Endothelial cell of umbilical vein (primary cell): ENCODE data around the gene NTSR1.

ENCODE experiments used
- CTCF ChIP-seq, 2 donors: IDR thresholded peaks; 1 replicate in 1 of 2; 2 replicates in 1 of 2; pipeline ENCODE4 v1.5.1; 2011; ENCODE audit warnings: low read length in 2 of 2, mild to moderate bottlenecking in 2 of 2, moderate library complexity in 2 of 2, control low read depth in 1 of 2, inconsistent platforms in 1 of 2, low read depth in 1 of 2; ENCODE audit not compliant: insufficient read depth in 1 of 2; ENCODE audit errors: extremely low read depth in 1 of 2
- EZH2 ChIP-seq: IDR thresholded peaks from 2 replicates; pipeline ENCODE4 v1.6.1; 2012; ENCODE audit warnings: borderline replicate concordance, low read depth, mild to moderate bottlenecking, moderate library complexity, low read length, inconsistent platforms; ENCODE audit not compliant: severe bottlenecking
- POLR2AphosphoS5 ChIP-seq: IDR thresholded peaks from 2 replicates; pipeline ENCODE4 v1.6.1; 2012; ENCODE audit warnings: low read depth, mild to moderate bottlenecking, control low read depth, low read length, moderate library complexity; ENCODE audit not compliant: insufficient read depth

DNA sequence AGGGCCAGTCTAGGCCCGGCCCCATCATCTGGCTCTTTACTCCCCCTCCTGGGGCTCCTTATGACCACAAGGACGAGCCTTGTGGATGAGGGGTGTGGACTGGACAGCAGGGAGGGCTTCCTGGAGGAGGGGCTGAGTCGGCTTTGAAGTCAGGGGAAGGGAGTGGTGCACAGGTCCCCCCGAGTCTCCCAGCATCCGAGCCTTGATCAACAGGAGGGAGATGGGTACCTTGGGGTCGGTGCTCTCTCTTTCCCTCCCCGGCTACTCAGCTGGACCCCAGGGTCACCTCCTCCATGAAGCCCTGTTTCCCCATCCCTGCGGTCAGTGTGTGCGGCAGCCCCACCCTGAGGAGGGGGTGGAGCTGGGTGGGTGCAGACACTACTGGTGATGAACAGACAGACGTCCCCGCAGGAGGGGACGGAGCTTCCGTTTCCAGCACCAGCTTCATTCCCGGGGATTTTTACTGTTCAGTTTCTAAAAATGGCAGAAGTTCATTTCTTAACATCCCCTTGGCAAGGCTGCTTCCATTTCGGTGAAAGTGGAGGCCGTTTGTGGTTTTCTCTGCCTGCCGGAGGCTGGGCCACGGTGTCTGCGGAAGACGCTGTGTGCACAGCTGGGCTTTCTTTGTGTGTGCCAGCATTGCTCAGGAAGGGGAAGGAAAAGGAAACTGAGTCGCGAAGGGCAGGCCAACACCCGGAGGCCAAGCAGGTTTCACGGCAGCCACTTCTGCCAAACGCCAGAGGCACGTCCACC, 19.6 kb downstream of the NTSR1 start:
- TF ChIP-seq EZH2 (no peak), CTCF (IDR thresholded peaks at IDR 0.05; ENCODE audit: extremely low read depth in 1 of 2, insufficient read depth in 1 of 2, low read depth in 1 of 2, low read length in 2 of 2) (no peak), POLR2AphosphoS5 (no peak)
